ENCODE results near the gene MCF2L.

Gene MCF2L

GRCh38 chr13:112963641-112964040, 5.4 kb upstream of the MCF2L start:
- DNase-seq, result no peak

GRCh38 chr13:112964971-112965492, 4.0 kb upstream of the MCF2L start:
- no peak for DNase-seq

DNA sequence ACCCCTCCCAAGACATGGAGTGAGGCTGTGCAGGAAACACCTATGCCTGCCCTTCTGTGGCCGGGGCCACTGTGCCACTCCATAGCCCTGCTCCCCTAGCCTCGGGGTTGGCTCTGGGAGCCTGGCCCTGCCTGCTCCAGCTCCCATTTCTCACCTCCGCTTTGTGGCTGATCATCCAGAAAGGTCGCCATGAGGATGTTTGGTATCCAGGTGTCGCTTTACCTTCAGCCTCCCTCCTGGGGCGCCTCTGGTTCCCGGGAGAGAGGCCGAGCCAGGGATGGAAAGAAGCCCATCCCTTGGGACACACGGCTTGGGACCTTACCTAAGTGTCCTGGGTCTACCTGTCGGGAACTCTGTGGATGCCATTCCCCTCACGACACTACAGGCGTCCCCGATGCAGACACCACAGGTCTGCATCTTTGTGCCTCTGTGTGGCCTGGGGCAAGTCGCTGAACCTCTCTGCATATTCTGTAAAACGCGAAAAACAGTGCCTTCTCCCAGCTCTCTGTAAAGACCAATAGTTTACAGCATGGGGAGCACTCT, 3.4 kb upstream of the MCF2L start:
- no peak for DNase-seq

- no peak for DNase-seq
Observed at GRCh38 chr13:112966776-112967175, 2.2 kb upstream of the MCF2L start.

- DNase-seq, result no peak
Observed at GRCh38 chr13:112967686-112968379, 1.2 kb upstream of the MCF2L start.

DNA sequence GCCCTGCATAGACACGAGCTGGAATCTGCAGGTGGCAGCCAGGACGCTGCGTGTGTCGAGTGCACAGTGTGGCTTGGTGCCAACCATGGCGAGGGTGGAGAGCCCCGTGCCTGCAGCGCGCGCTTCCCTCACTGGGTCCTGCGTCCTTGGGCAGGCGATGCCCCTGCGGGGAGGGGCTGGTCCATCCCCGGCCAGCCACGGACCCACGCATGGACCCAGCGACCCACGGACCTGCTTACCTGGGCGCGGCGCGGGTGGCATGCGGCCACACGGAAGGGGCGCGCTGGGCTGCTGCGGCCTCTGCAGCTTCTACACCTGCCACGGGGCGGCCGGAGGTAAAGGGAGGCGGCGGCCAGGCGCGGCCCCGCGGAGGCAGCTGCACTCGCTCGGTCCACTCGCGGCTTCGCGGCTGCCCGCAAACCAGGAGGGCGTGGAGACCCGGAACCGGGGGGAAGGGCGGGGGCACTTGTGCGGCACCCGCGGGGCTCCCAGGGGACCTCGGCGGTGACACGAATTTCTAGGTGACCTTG, 569 bp upstream of the MCF2L start:
- DNase-seq, result peak; percentile 79

- no peak for DNase-seq
Observed at GRCh38 chr13:112969692-112970338, 801 bp downstream of the MCF2L start.

- no peak for DNase-seq
Observed at GRCh38 chr13:112970552-112971287, 1.7 kb downstream of the MCF2L start.

DNA sequence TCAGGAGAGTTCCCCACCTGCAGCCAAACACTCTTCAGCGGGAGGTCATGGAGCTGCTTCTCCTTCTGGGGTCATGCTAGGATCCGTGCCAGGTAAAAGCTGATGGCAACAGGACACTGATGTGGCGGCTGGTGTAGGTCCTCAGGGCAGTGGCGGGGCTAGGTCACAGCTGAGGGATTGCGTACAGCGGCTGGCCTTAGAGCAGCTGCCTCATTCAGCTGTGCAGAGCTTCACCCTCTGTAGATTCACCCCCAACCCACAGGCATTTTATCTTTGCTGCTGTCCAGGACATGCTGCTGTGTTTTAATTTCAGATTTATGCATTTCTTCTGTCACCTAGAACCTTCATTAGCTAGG, 2.3 kb downstream of the MCF2L start:
- no peak for DNase-seq

GRCh38 chr13:112972258-112972657, 3.2 kb downstream of the MCF2L start:
- no peak for DNase-seq

DNA sequence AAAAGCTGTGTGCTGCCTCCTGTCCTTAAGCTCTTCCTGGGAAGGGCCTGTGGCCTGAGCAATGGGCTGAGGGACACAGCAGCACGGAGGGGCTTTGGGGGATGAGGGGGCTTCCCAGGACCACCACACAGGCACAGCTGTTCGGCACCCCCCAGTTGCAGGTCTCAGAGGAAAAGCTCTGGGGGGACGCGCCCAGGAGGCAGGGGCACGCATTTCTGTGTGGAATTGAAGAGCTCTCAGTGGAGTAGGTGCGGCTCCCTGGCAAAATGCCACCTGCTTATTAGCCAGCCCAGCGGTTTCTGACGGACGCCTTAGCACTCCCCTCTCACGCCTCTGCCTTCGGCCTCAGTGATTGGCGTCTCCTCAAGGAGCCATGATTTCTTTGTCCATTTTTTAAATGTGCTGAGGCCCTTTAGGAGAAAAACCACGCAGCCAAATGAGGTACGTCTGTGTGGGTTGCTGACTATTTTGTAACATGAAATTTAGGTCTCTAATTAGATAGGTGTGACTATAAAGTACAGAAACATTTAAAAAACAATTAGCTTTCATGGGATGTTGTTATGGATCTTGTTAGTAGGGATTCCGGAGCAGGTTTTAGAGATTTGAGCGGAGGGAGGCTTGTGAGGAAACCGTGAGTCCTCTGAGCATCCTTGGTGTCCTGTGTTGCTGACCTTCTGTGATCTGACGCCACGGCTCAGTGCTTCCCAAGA, 4.0 kb downstream of the MCF2L start:
- DNase-seq, result no peak

- DNase-seq, result no peak
Observed at GRCh38 chr13:112973577-112973951, 4.5 kb downstream of the MCF2L start.

GRCh38 chr13:112974125-112974524, 5.1 kb downstream of the MCF2L start:
- DNase-seq, result no peak

DNA sequence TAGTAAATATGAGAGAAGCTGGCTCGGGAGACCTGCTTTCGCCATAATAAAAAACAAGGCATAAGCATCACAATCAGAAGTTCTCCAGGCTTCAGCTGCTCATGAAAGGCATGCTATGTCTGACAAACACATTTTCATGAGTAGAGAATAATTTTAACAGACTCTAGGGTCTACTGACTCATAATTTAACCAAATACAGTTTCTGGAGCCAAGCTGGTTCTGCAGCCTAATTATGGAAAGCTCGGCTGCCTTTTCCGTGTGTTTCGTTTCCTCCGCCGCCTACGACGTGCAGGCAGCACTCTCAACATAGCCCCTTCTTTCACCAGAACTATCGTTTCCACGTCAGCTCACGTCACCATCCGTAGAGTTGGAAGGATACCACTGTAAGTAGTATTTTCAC, 5.7 kb downstream of the MCF2L start:
- DNase-seq, result no peak

DNA sequence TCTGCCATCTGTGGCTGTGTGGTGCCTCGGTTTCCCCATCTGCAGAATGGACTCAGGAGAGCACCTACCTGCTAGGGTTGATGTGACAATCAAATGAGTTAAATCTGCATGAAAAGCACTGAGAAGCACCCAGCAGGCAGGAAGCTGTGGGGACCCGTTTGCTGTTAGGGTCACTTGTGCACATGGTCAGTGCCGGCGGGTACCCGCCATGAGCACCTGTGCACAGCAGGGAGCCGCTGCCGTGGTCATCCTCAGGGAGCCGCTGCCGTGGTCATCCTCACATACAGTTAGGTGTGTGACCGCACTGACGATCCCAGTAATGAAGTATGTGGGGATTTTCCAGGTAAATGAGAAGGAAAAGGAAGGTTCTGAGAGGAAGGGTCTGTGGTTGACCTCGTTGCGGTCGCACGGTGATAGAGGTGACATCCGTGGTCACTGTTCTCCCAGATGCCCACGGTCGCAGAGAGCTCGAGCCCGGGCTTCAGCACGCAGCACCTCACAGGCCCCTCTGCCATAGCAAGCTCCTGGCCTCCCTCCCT, 6.5 kb downstream of the MCF2L start:
- no peak for DNase-seq

DNA sequence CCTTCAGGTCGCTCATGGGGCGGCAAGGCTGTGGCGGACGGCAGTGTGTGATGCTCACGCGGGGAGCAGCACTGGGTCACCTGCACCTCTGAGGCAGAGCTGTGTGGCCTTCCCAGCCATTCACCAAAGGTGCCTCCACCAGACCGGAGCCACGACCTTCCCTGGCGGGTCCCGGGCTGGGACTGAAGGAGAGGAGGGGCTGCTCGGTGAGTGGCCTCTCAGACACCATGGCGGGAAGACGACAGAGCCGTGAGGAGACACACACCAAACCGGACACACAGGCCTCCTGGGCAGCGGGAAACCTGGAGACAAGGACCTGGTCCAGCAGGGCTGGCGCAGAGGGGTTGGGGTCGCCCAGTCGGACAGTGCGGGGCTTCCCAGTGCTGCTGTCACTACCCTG, 7.5 kb downstream of the MCF2L start:
- DNase-seq, result no peak

DNA sequence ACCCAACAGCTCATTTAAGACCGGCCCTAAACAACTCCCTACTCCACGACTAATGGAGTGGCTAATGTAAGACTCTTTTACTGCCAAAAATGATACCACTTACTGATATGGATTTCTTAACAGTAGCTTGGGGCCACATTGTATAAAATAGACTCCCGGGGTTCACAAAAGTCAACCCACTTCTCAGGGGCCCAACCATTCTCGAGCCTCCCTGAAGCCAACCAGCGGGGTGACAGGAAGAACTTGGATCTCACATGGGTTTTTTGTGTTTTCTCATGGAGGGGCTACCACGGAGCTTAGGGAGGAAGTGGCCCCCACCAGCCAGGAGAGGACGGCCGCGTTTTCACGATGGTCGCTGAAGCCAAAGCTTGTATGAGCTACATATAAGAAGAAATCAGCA, 8.1 kb downstream of the MCF2L start:
- DNase-seq, result no peak

GRCh38 chr13:112977525-112977924, 8.5 kb downstream of the MCF2L start:
- no peak for DNase-seq

GRCh38 chr13:112978561-112979405, 9.8 kb downstream of the MCF2L start:
- no peak for DNase-seq

DNA sequence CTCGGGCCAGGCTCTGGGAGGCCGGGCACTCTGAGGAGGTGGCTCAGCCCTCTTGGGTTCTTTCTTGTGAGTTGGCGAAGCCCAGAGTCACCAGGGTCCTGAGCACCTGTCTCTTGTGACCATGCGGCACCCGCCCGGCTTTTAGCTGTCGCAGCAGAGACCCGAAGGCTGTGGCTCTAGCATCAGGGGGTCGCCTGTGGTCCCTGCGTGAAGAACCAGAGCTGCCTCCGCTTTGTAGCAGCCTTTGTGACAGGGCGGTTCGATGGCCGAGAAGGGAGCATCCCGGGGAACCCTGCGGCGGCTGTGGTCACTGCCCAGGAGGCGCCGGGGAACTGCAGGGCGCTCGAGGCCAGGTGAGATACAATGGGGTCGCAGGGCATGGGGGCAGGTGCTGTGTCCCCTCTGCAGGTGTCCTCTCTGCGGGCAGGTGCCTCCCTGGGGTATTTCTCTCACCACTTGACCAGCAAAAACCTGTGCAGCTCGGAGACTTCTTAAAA, 10.4 kb downstream of the MCF2L start:
- DNase-seq, result no peak

DNA sequence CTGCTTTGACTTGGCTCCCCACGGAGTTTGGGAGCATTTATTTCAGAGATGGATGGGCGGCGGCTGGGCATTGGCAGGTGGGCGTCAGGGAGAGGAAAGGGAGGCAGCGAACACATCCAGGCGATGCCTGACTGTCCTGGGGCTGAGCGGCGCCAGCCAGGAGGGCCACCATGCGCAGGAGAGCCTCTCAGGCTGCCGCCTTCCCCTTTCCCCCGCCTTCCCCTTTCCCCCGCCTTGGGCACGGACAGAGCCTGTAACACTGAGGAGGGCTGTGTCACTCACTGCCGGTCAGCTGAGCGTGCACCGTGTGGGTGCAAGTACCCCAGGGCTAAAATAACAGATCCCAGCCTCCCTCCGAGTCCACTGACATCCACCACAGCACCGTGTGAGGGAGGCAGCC, 11.4 kb downstream of the MCF2L start:
- no peak for DNase-seq
